Upper lobe of left lung (tissue), 4 donors: ENCODE measurements around the gene GDF15.
A peak's percentile ranks its signal among the peaks of the same experiment; 100 is the strongest.

Experiments used
- CTCF ChIP-seq, 6 experiments: fragments of 450-650 bp in 4 of 6; fragments of 200-600 bp in 2 of 6; sonication (generic) in 2 of 6; IDR thresholded peaks; one replicate each; pipeline ENCODE4 v1.5.1; 2016 to 2019; ENCODE audit warnings: antibody characterized with exemption in 6 of 6
- POLR2A ChIP-seq, 4 donors: fragments of 450-650 bp; IDR thresholded peaks; one replicate each; pipeline ENCODE4 v1.5.1; 2016 to 2017; ENCODE audit warnings: antibody characterized with exemption in 4 of 4, mild to moderate bottlenecking in 2 of 4

- TF ChIP-seq CTCF (IDR thresholded peaks at IDR 0.05) (peak; percentile 70 to 81 (median 76)), POLR2A (IDR thresholded peaks at IDR 0.05) (no peak)
Measured at GRCh38 chr19:18349524-18350128, 36.3 kb upstream of the GDF15 start.
